ENCODE data around the gene FBXL3.

- TF ChIP-seq, protein P1, sequence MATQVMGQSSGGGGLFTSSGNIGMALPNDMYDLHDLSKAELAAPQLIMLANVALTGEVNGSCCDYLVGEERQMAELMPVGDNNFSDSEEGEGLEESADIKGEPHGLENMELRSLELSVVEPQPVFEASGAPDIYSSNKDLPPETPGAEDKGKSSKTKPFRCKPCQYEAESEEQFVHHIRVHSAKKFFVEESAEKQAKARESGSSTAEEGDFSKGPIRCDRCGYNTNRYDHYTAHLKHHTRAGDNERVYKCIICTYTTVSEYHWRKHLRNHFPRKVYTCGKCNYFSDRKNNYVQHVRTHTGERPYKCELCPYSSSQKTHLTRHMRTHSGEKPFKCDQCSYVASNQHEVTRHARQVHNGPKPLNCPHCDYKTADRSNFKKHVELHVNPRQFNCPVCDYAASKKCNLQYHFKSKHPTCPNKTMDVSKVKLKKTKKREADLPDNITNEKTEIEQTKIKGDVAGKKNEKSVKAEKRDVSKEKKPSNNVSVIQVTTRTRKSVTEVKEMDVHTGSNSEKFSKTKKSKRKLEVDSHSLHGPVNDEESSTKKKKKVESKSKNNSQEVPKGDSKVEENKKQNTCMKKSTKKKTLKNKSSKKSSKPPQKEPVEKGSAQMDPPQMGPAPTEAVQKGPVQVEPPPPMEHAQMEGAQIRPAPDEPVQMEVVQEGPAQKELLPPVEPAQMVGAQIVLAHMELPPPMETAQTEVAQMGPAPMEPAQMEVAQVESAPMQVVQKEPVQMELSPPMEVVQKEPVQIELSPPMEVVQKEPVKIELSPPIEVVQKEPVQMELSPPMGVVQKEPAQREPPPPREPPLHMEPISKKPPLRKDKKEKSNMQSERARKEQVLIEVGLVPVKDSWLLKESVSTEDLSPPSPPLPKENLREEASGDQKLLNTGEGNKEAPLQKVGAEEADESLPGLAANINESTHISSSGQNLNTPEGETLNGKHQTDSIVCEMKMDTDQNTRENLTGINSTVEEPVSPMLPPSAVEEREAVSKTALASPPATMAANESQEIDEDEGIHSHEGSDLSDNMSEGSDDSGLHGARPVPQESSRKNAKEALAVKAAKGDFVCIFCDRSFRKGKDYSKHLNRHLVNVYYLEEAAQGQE (IDR thresholded peaks at IDR 0.05; ENCODE audit: insufficient read depth in 1 of 2, low read depth in 2 of 2, low read length in 2 of 2), result no peak
- TF ChIP-seq POLR2AphosphoS5 (IDR thresholded peaks at IDR 0.05; ENCODE audit: low read depth, low read length) (no peak), TAF1 (IDR thresholded peaks at IDR 0.05; ENCODE audit: borderline replicate concordance, insufficient read depth, low read length) (no peak), SIN3A (IDR thresholded peaks at IDR 0.05; ENCODE audit: borderline replicate concordance, insufficient read depth, low read length) (no peak), FOXP2 (optimal IDR thresholded peaks at IDR 0.05; ENCODE audit: borderline replicate concordance, extremely low read depth, extremely low read length, insufficient read depth) (no peak)
These were observed 54.8 kb downstream of the FBXL3 start for GRCh38 chr13:76971851-76972829.

Data from PFSK-1 (cell line).